K562 treated with DMSO at 1 percent for 48 hours (cell line): ENCODE measurements around the gene PPP2R1B. TPM values are rescaled to one million over a fixed set of nuclear protein-coding genes. Genes with fewer than 3 reads are reported as not detected.

Experiments used
- total RNA-seq: library from RNA; unstranded; fragments of 300-600 nt; gene quantifications from 2 replicates; pipeline ENCODE4 v1.2.3, GENCODE V29; 2022; ENCODE audit warnings: low replicate concordance; ENCODE audit errors: extremely low read depth

PPP2R1B gene
- total RNA-seq = not detected in 2 replicates

GRCh38 chr11:111765984-111766833, at the start of gene PPP2R1B:
PPP2R1B (minus strand) TSS chr11:111766389; CDS start chr11:111766361, 28 bp downstream.

Other genes with a start within 250 kb of the PPP2R1B start
- gene LAYN, start 225.7 kb downstream of the PPP2R1B start, total RNA-seq = not detected in 2 replicates
- gene SIK2, start 163.9 kb downstream of the PPP2R1B start, total RNA-seq = not detected in 2 replicates
- gene ALG9, start 105.2 kb upstream of the PPP2R1B start, total RNA-seq = not detected in 2 replicates
- not detected in 2 replicates for gene FDXACB1, start 112.8 kb upstream of the PPP2R1B start, total RNA-seq
- not detected in 2 replicates for gene CFAP68, start 113.2 kb upstream of the PPP2R1B start, total RNA-seq
- not detected in 2 replicates for gene CRYAB, start 145.4 kb upstream of the PPP2R1B start, total RNA-seq
- not detected in 2 replicates for gene HSPB2, start 146.3 kb upstream of the PPP2R1B start, total RNA-seq
- not detected in 2 replicates for gene C11orf52, start 152.5 kb upstream of the PPP2R1B start, total RNA-seq
- not detected in 2 replicates for gene DIXDC1, start 171.0 kb upstream of the PPP2R1B start, total RNA-seq